Measurements from ENCODE around the gene POLR3C. TPM values are rescaled to one million over a fixed set of nuclear protein-coding genes. Genes with fewer than 3 reads are reported as not detected.

Gene POLR3C
- total and polyA plus RNA-seq, 2 of the 4 experiments (the other 2 are of a cell fraction): 47.0 to 94.1 TPM

DNA sequence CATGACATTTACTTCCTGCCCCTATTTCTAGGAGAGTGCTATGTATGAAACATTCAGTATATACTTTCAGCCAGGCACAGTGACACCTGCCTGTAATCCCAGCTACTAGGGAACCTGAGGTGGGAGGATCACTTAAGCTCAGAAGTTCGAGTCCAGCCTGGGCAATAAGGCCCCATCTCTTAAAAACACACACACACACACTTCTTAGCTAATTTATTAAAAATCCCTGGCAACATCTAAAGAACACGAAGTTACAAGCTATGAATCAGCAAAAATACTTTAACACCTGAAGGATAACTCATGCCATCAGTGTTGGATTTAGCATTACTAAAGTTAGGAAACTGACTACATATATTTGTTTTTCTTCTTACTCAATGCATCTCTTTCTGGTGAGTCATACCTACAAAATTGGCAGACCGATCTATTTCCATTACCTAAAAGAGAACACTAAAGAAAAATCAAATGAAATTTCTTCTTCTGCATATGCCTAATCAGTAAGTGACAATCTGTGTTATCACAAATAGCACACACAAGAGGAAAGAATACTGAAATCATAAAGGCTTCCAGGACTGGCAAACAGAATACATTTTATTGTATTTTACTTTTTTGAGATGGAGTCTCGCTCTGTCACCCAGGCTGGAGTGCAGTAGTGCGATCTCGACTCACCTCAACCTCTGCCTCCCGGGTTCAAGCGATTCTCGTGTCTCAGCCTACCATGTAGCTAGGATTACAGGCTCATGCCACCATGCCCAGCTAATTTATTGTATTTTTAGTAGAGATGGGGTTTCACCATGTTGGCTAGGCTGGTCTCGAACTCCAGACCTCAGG, 41.5 kb upstream of the POLR3C start:
- Histone ChIP-seq H3K36me3 (ENCODE audit: control insufficient read depth, insufficient read depth, low read length) (peaks cover 2% of the 10 kb centered on the region), H4K5ac (ENCODE audit: low read depth, low read length) (peak overlapping the region; percentile 55), H3K9me3 (ENCODE audit: control insufficient read depth, insufficient read depth, low read length) (no peaks in the 10 kb centered on the region), H4K20me1 (ENCODE audit: insufficient read depth, low read length) (peaks cover 3% of the 10 kb centered on the region; the same call in 1 of the 2 replicates), H3K14ac (replicated peaks; ENCODE audit: low read depth, low read length) (peak overlapping the region; percentile 78), H2BK120ac (ENCODE audit: low read depth, low read length) (peak overlapping the region; percentile 94), H3K18ac (ENCODE audit: low read depth, low read length) (peak overlapping the region; percentile 53), H4K91ac (ENCODE audit: insufficient read depth, low read depth, low read length) (peak overlapping the region; percentile 79), H3K23ac (ENCODE audit: low read depth, low read length) (peak overlapping the region; percentile 77), H3K4ac (ENCODE audit: low read depth, low read length) (peak overlapping the region; percentile 94), H2BK5ac (ENCODE audit: low read depth, low read length, poor library complexity, severe bottlenecking) (peak overlapping the region; percentile 98), H2BK15ac (ENCODE audit: low read depth, low read length) (peak overlapping the region; percentile 81; the same call in 2 of the 3 replicates), H2AK9ac (replicated peaks; ENCODE audit: low read depth, low read length, poor library complexity) (peak overlapping the region; percentile 84), H3K4me1 (ENCODE audit: control insufficient read depth, insufficient read depth, low read length) (peaks cover 12% of the 10 kb centered on the region; the same call in 1 of the 2 replicates), H4K8ac (ENCODE audit: low read depth in 2 of 2, low read length in 2 of 2) (peak overlapping the region in 1 of 2 experiments; percentile 89; a peak in 2 of 4 replicates), H3K4me3 (ENCODE audit: insufficient read depth, low read depth, low read length) (no peak overlapping the region), H3K56ac (ENCODE audit: extremely low read depth, insufficient read depth, low read length) (peak overlapping the region; percentile 70), H3K4me2 (ENCODE audit: low read depth, low read length) (peak overlapping the region; percentile 21; the same call in 1 of the 2 replicates), H3K79me1 (ENCODE audit: low read depth in 1 of 2, low read length in 2 of 2) (peaks cover 20 to 53% of the 10 kb centered on the region in 2 experiments), H3K9ac (ENCODE audit: low read depth, low read length) (no peak overlapping the region), H2AK5ac (ENCODE audit: low read depth, low read length) (peak overlapping the region; percentile 96), H2BK20ac (ENCODE audit: low read depth, low read length) (peak overlapping the region; percentile 98), H3K27me3 (ENCODE audit: control insufficient read depth, insufficient read depth, low read length) (no peaks in the 10 kb centered on the region), H3K27ac (ENCODE audit: insufficient read depth, low read length) (peak overlapping the region; percentile 73), H2AFZ (replicated peaks; ENCODE audit: low read length, poor library complexity) (peak overlapping the region; percentile 49), H3K9me1 (ENCODE audit: insufficient read depth, low read length) (peaks cover 8% of the 10 kb centered on the region)
- peak; percentile 96 for DNase-seq
- BruUV-seq (replicated peaks): no TSS peak
- WGBS, 2 experiments (ENCODE audit: extremely low coverage in 2 of 2, insufficient read length in 1 of 2): no CpG with 5 or more reads among the region's 10 CpGs
- intact Hi-C loops (cut with micrococcal nuclease): no loop called here
- ChIA-PET CTCF (interaction anchor here (0.6 kb wide), 1 partner anchor 87 kb away, joined by 4 read pairs; no protein-coding TSS in a partner anchor), POLR2A (ENCODE audit: unreplicated experiment) (interaction anchor here (0.7 kb wide), 1 partner anchor 13 kb away, joined by 12 read pairs; no protein-coding TSS in a partner anchor)
- peak; percentile 74 for ATAC-seq (ENCODE audit: low read depth)
- TF ChIP-seq RFX5 (IDR thresholded peaks at IDR 0.05; ENCODE audit: low read depth, low read length) (no peak), CTCF (conservative IDR thresholded peaks at IDR 0.05; ENCODE audit: low read depth, low read length) (no peak), BHLHE40 (IDR thresholded peaks at IDR 0.05; ENCODE audit: low read depth, low read length) (peak; percentile 58; the same call in 1 of the 2 replicates), MAFK (IDR thresholded peaks at IDR 0.05; ENCODE audit: low read depth, low read length) (peak; percentile 82), FOS (IDR thresholded peaks at IDR 0.05; ENCODE audit: low read depth, low read length) (peak; percentile 99), MAZ (IDR thresholded peaks at IDR 0.05; ENCODE audit: borderline replicate concordance, low read depth, low read length) (no peak), RCOR1 (IDR thresholded peaks at IDR 0.05; ENCODE audit: insufficient replicate concordance, low read length) (no peak), POLR2A (IDR thresholded peaks at IDR 0.05; ENCODE audit: low read depth, low read length) (no peak), NFE2L2 (IDR thresholded peaks at IDR 0.05; ENCODE audit: low read depth, low read length) (peak; percentile 91), RAD21 (IDR thresholded peaks at IDR 0.05; ENCODE audit: low read length) (no peak), CEBPB (IDR thresholded peaks at IDR 0.05; ENCODE audit: low read depth, low read length) (peak; percentile 80)
- TF ChIP-seq, protein P1, sequence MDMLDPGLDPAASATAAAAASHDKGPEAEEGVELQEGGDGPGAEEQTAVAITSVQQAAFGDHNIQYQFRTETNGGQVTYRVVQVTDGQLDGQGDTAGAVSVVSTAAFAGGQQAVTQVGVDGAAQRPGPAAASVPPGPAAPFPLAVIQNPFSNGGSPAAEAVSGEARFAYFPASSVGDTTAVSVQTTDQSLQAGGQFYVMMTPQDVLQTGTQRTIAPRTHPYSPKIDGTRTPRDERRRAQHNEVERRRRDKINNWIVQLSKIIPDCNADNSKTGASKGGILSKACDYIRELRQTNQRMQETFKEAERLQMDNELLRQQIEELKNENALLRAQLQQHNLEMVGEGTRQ (IDR thresholded peaks at IDR 0.05; ENCODE audit: low read depth, low read length): no peak
- TF ChIP-seq, protein P2, sequence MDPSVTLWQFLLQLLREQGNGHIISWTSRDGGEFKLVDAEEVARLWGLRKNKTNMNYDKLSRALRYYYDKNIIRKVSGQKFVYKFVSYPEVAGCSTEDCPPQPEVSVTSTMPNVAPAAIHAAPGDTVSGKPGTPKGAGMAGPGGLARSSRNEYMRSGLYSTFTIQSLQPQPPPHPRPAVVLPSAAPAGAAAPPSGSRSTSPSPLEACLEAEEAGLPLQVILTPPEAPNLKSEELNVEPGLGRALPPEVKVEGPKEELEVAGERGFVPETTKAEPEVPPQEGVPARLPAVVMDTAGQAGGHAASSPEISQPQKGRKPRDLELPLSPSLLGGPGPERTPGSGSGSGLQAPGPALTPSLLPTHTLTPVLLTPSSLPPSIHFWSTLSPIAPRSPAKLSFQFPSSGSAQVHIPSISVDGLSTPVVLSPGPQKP (IDR thresholded peaks at IDR 0.05; ENCODE audit: borderline replicate concordance, low read depth, low read length): no peak
- dilution Hi-C loops (cut with HindIII; ENCODE audit: low sequenced_read_pairs, unreplicated experiment): no loop called here
- in situ Hi-C loops (cut with MboI; ENCODE audit: low sequenced_read_pairs): no loop called here
